HCT116 (cell line): ENCODE results near the gene CLEC20A.

ENCODE experiments used
- EZH2phosphoT487 ChIP-seq: fragments of 200-600 bp; IDR thresholded peaks from 2 replicates; pipeline ENCODE4 v1.6.1; 2018; ENCODE audit warnings: antibody characterized with exemption, borderline replicate concordance
- POLR2A ChIP-seq: IDR thresholded peaks from 2 replicates; pipeline ENCODE4 v1.7.0; 2011; ENCODE audit warnings: borderline replicate concordance; ENCODE audit not compliant: insufficient read depth, insufficient read length; ENCODE audit errors: extremely low read depth
- TF ChIP-seq, protein P1 (sequence below), 3 experiments: fragments of 200-600 bp in 1 of 3; sonication (generic) in 1 of 3; IDR thresholded peaks in 2 of 3; conservative IDR thresholded peaks in 1 of 3; 2 replicates each; pipeline ENCODE4 v1.5.1; 2012 to 2017; ENCODE audit warnings: low read depth in 2 of 3, low read length in 2 of 3, antibody characterized with exemption in 1 of 3, borderline replicate concordance in 1 of 3, control low read depth in 1 of 3, mild to moderate bottlenecking in 1 of 3, mixed read lengths in 1 of 3, mixed run types in 1 of 3, moderate library complexity in 1 of 3; ENCODE audit not compliant: insufficient read depth in 1 of 3

- TF ChIP-seq, protein P1, sequence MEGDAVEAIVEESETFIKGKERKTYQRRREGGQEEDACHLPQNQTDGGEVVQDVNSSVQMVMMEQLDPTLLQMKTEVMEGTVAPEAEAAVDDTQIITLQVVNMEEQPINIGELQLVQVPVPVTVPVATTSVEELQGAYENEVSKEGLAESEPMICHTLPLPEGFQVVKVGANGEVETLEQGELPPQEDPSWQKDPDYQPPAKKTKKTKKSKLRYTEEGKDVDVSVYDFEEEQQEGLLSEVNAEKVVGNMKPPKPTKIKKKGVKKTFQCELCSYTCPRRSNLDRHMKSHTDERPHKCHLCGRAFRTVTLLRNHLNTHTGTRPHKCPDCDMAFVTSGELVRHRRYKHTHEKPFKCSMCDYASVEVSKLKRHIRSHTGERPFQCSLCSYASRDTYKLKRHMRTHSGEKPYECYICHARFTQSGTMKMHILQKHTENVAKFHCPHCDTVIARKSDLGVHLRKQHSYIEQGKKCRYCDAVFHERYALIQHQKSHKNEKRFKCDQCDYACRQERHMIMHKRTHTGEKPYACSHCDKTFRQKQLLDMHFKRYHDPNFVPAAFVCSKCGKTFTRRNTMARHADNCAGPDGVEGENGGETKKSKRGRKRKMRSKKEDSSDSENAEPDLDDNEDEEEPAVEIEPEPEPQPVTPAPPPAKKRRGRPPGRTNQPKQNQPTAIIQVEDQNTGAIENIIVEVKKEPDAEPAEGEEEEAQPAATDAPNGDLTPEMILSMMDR (IDR thresholded peaks at IDR 0.05 in 2 of 3, conservative IDR thresholded peaks at IDR 0.05 in 1 of 3; ENCODE audit: borderline replicate concordance in 1 of 3, insufficient read depth in 1 of 3, low read depth in 2 of 3, low read length in 2 of 3): no peak
- TF ChIP-seq POLR2A (no peak), EZH2phosphoT487 (no peak)
Measured at GRCh38 chr1:178506177-178506576, 9.4 kb upstream of the CLEC20A start.
